PC-9 (cell line): Measurements from ENCODE around the gene SLC25A34. TPM values are rescaled to one million over a fixed set of nuclear protein-coding genes. Genes with fewer than 3 reads are reported as not detected.

Experiments
- BruUV-seq: library from RNA; stranded (reverse); fragments of 400-500 nt; replicated peaks from 2 replicates; lab custom pipeline; 2021; lab: Mats Ljungman, UMichigan
- CTCF ChIA-PET: fragments of 300-600 bp; sonication (Branson Sonifier 250); formaldehyde crosslinking; loops from one replicate; lab custom pipeline; 2022; ENCODE audit warnings: antibody characterized with exemption; lab: Charles Lee
- POLR2A ChIA-PET: fragments of 300-600 bp; sonication (Branson Sonifier 250); formaldehyde crosslinking; loops from one replicate; lab custom pipeline; 2022; ENCODE audit warnings: antibody characterized with exemption; ENCODE audit not compliant: unreplicated experiment; lab: Charles Lee
- DNase-seq, 2 experiments: peaks; one replicate each; pipeline versions ENCODE4 v3.0.0 to v3.0.0-alpha.2; 2015 to 2022; ENCODE audit warnings: mixed read lengths in 1 of 2
- H2AFZ ChIP-seq: fragments of 200-600 bp; sonication (generic); 2 replicates; pipeline ENCODE4 v1.8.1; 2017; ENCODE audit warnings: antibody characterized with exemption
- H3F3A ChIP-seq: fragments of 200-600 bp; sonication (generic); 2 replicates; pipeline ENCODE4 v1.8.1; 2017; ENCODE audit warnings: antibody characterized with exemption, mild to moderate bottlenecking, low read depth; ENCODE audit not compliant: insufficient read depth
- H3K27ac ChIP-seq: fragments of 200-600 bp; sonication (generic); 2 replicates; pipeline ENCODE4 v1.6.1; 2016; ENCODE audit warnings: mixed run types
- H3K27me3 ChIP-seq: fragments of 200-600 bp; sonication (generic); 2 replicates; pipeline ENCODE4 v1.6.1; 2016; ENCODE audit warnings: low read depth, mixed run types; ENCODE audit not compliant: insufficient read depth
- H3K36me3 ChIP-seq: fragments of 200-600 bp; sonication (generic); 2 replicates; pipeline ENCODE4 v1.6.1; 2016; ENCODE audit warnings: low read depth, mixed run types
- H3K4me1 ChIP-seq: fragments of 200-600 bp; sonication (generic); replicated peaks from 2 replicates; pipeline ENCODE4 v1.6.1; 2016; ENCODE audit warnings: mixed run types; ENCODE audit not compliant: insufficient read depth
- H3K4me2 ChIP-seq: fragments of 200-600 bp; sonication (generic); 2 replicates; pipeline ENCODE4 v1.6.1; 2017; ENCODE audit warnings: mixed run types
- H3K4me3 ChIP-seq: fragments of 200-600 bp; sonication (generic); 2 replicates; pipeline ENCODE4 v1.6.1; 2016; ENCODE audit warnings: mixed run types
- H3K79me2 ChIP-seq: fragments of 200-600 bp; sonication (generic); 2 replicates; pipeline ENCODE4 v1.6.1; 2017; ENCODE audit warnings: low read depth, mixed run types
- H3K9me2 ChIP-seq: fragments of 200-600 bp; sonication (generic); 2 replicates; pipeline ENCODE4 v1.8.1; 2017; ENCODE audit warnings: mild to moderate bottlenecking; ENCODE audit not compliant: insufficient read depth
- H3K9me3 ChIP-seq: fragments of 200-600 bp; sonication (generic); 2 replicates; pipeline ENCODE4 v1.8.1; 2016; ENCODE audit warnings: low read depth; ENCODE audit not compliant: insufficient read depth
- H4K20me1 ChIP-seq: fragments of 200-600 bp; sonication (generic); 2 replicates; pipeline ENCODE4 v1.8.1; 2017; ENCODE audit not compliant: insufficient read depth
- EZH2 ChIP-seq: fragments of 200-600 bp; sonication (generic); IDR thresholded peaks from 2 replicates; pipeline ENCODE4 v1.8.0; 2017; ENCODE audit warnings: antibody characterized with exemption, low read depth
- intact Hi-C: fragments of 100-400 bp; cut with micrococcal nuclease; formaldehyde crosslinking; loops from one replicate; pipeline ENCODE4 v1.10.0; 2022; ENCODE audit not compliant: unreplicated experiment
- total RNA-seq: library from RNA; stranded (reverse); gene quantifications from 2 replicates; pipeline ENCODE4 v1.2.3, GENCODE V29; 2021
- TF ChIP-seq, protein P1 (sequence below): fragments of 200-600 bp; sonication (generic); conservative IDR thresholded peaks from 2 replicates; pipeline ENCODE4 v1.6.1; 2017; ENCODE audit warnings: mixed run types, antibody characterized with exemption, mild to moderate bottlenecking, moderate library complexity

Gene SLC25A34
- total RNA-seq, 1 experiment from 2014 or later: 1.7 TPM

DNA sequence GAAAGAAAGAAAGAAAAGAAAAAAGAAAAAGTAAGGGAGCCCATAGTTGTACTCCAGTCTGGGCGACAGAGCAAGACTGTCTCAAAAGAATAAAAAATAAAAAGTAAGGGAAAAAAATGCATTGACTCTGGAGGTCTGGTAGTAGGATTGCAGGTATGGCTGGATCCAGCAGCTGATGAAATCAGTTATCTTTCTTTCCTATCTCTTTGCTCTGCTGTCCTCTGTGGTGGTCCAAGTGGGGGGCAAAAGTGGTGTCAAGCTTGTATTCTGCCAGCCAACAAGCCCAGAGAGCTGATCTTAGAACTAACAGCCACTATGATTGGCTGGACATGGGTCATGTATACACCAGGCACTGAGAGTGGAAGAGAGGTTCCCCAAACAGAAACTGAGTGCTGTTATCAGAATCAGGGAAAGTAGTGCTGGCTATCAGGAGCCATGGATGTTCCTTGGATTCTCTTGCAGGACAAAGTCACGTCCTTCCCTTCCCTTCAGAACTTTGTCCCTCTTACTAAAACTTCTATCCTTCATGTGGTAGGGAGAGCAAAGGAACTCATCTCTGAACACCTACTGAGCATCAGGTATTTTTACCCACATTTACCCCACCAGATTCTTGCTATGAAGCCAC lies 19.1 kb downstream of the SLC25A34 start:
- CTCF ChIA-PET: no interaction called here
- BruUV-seq: no TSS peak

DNA sequence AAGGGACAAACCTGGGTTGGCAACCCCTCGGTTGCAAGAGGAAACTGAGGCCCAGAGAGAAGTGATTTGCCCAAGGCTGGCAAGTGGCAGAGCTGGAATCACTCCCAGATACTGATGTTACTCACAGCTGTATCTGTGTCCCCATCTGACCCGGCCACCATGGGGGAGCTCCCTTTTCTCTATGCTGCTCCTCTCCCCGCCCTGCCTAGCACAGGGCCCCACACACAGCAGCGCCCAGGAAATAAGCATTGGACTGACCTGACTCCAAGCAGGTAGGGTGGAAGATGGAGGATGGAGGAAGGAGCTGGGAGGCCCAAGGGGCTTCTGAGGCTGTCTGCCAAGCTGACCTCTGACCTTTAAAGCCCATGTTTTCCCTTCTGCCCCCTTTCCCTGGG lies 19.6 kb downstream of the SLC25A34 start:
- peaks cover 13% of the 10 kb centered on the region for H3K79me2 ChIP-seq
- BruUV-seq: no TSS peak
- CTCF ChIA-PET: interaction anchor here (0.6 kb wide), 1 partner anchor 134 kb away, joined by 4 read pairs; no protein-coding TSS in a partner anchor

More for the DNA sequence above, 19.1 kb downstream of the SLC25A34 start:
- POLR2A ChIA-PET: no interaction called here
- H3F3A ChIP-seq: peaks cover 11% of the 10 kb centered on the region; the same call in 1 of the 2 replicates
- H3K27ac ChIP-seq: no peak overlapping the region
- no peak overlapping the region for H2AFZ ChIP-seq
- no peak overlapping the region for H3K4me2 ChIP-seq
- no peaks in the 10 kb centered on the region for H3K27me3 ChIP-seq
- peaks cover 11% of the 10 kb centered on the region for H3K79me2 ChIP-seq
- peaks cover 5% of the 10 kb centered on the region; the same call in 1 of the 2 replicates for H3K4me1 ChIP-seq
- no peaks in the 10 kb centered on the region for H4K20me1 ChIP-seq
- TF ChIP-seq EZH2: no peak
- TF ChIP-seq, protein P1, sequence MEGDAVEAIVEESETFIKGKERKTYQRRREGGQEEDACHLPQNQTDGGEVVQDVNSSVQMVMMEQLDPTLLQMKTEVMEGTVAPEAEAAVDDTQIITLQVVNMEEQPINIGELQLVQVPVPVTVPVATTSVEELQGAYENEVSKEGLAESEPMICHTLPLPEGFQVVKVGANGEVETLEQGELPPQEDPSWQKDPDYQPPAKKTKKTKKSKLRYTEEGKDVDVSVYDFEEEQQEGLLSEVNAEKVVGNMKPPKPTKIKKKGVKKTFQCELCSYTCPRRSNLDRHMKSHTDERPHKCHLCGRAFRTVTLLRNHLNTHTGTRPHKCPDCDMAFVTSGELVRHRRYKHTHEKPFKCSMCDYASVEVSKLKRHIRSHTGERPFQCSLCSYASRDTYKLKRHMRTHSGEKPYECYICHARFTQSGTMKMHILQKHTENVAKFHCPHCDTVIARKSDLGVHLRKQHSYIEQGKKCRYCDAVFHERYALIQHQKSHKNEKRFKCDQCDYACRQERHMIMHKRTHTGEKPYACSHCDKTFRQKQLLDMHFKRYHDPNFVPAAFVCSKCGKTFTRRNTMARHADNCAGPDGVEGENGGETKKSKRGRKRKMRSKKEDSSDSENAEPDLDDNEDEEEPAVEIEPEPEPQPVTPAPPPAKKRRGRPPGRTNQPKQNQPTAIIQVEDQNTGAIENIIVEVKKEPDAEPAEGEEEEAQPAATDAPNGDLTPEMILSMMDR: no peak
- H3K4me3 ChIP-seq: no peak overlapping the region
- no peaks in the 10 kb centered on the region for H3K9me2 ChIP-seq
- H3K36me3 ChIP-seq: no peaks in the 10 kb centered on the region
- no peak for DNase-seq
- H3K9me3 ChIP-seq: no peaks in the 10 kb centered on the region
- intact Hi-C loops: no loop called here

DNA sequence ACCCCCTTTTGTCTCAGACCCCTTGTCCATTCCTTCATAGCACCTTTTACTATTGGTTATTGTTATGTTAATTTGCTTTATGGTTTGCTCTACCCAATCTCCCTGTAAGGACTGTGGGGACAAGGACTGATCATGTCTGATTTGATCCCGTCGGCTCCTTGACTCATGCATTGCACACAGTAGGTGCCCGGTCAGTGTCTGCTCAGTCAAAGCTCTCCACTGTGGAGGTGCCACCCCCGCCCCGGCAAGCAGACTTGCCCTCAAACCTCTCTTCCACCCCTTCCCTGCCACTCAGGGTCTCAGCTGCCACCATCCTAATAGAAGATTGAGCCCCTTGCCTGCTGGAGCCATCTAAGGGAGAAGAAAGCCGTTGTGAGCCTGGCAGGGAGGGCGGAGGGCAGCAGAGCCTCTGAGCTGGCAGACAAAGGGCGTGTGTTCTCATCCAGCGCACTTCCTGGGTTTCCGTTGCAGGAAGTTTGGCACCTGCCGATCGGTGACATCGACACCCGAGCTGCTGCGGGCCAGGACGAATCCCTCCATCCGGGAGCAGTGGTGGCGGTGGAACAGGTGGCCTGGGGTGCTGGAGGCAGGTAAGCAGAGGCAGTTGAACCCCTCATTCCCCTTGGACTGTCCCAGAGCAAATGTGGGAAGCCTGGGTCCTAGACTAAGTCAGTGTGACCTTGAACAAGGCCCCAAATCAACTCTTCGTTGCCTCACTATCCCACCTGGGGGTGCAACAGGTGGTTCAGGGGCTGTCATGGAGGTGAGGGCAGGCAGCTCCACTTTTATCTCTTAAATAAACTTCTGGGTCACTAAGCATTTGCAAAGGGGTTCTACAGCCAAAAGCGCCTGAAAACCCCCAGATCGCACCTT lies 20.3 kb downstream of the SLC25A34 start:
- Histone ChIP-seq H3K9me3 (no peaks in the 10 kb centered on the region), H3K36me3 (no peaks in the 10 kb centered on the region), H3K27me3 (no peaks in the 10 kb centered on the region), H3K27ac (no peak overlapping the region), H3K79me2 (peaks cover 13% of the 10 kb centered on the region), H3K4me1 (peaks cover 12% of the 10 kb centered on the region), H3K4me2 (peak overlapping the region; percentile 53), H4K20me1 (no peaks in the 10 kb centered on the region), H3K4me3 (peak overlapping the region; percentile 29; the same call in 1 of the 2 replicates), H3K9me2 (no peaks in the 10 kb centered on the region), H3F3A (peaks cover 11% of the 10 kb centered on the region; the same call in 1 of the 2 replicates), H2AFZ (no peak overlapping the region)
- no TSS peak for BruUV-seq
- CTCF ChIA-PET: interaction anchor here (0.6 to 0.7 kb wide), 2 partner anchors 32 to 135 kb away, joined by 3 to 4 read pairs; no protein-coding TSS in a partner anchor
- intact Hi-C loops: no loop called here
- POLR2A ChIA-PET: interaction anchor here (0.5 to 0.7 kb wide), 4 partner anchors 108 to 235 kb away, joined by 4 to 36 read pairs (median 5); no protein-coding TSS in a partner anchor
- TF ChIP-seq, protein P1: no peak
- no peak for TF ChIP-seq EZH2
- peak; percentile 42 to 62 for DNase-seq

More for the DNA sequence above, 19.6 kb downstream of the SLC25A34 start:
- Histone ChIP-seq H4K20me1 (no peaks in the 10 kb centered on the region), H3F3A (peaks cover 11% of the 10 kb centered on the region; the same call in 1 of the 2 replicates), H3K27me3 (no peaks in the 10 kb centered on the region), H3K4me2 (no peak overlapping the region), H3K27ac (no peak overlapping the region), H3K9me3 (no peaks in the 10 kb centered on the region), H3K9me2 (no peaks in the 10 kb centered on the region), H2AFZ (no peak overlapping the region), H3K36me3 (no peaks in the 10 kb centered on the region), H3K4me1 (peaks cover 9% of the 10 kb centered on the region), H3K4me3 (no peak overlapping the region)
- no peak for TF ChIP-seq EZH2
- TF ChIP-seq, protein P1: no peak
- intact Hi-C loops: no loop called here
- POLR2A ChIA-PET: no interaction called here
- DNase-seq: no peak
